ENCODE measurements around the gene DCDC2.
A peak's percentile ranks its signal among the peaks of the same experiment; 100 is the strongest.

DCDC2 gene

GRCh38 chr6:24257282-24257681 lies 100.6 kb downstream of the DCDC2 start:
- H3K23ac ChIP-seq (ENCODE audit: low read length), result no peak overlapping the region
- no CpG with 5 or more reads among the region's 4 CpGs for WGBS (ENCODE audit: extremely low coverage, insufficient coverage, insufficient read length)
- no peak overlapping the region for H4K12ac ChIP-seq (ENCODE audit: low read depth, low read length)
- no peak overlapping the region for H3K14ac ChIP-seq (ENCODE audit: low read length)
- H3K4me1 ChIP-seq (ENCODE audit: control insufficient read depth in 1 of 2, insufficient read depth in 2 of 2, low read length in 2 of 2), result no peaks in the 10 kb centered on the region
- no peak overlapping the region for H2BK5ac ChIP-seq (ENCODE audit: low read depth, low read length, poor library complexity)
- no peak overlapping the region for H2AFZ ChIP-seq (ENCODE audit: insufficient read depth, low read length, poor library complexity)
- H4K8ac ChIP-seq (ENCODE audit: low read depth, low read length), result no peak overlapping the region
- no peak overlapping the region for H3K27ac ChIP-seq (ENCODE audit: low read depth, low read length)
- no peak overlapping the region for H2AK5ac ChIP-seq (ENCODE audit: low read length)
- no peaks in the 10 kb centered on the region for H3K79me2 ChIP-seq (ENCODE audit: control insufficient read depth, insufficient read depth, low read length, poor library complexity)
- H3K79me1 ChIP-seq (ENCODE audit: low read length), result no peaks in the 10 kb centered on the region
- H3K4me3 ChIP-seq (ENCODE audit: low read depth, low read length), result no peak overlapping the region
- no peaks in the 10 kb centered on the region for H3K36me3 ChIP-seq (ENCODE audit: control insufficient read depth in 1 of 2, insufficient read depth in 2 of 2, low read length in 2 of 2)
- H3K9ac ChIP-seq (ENCODE audit: low read length), result no peak overlapping the region
- H4K91ac ChIP-seq (ENCODE audit: low read depth, low read length), result no peak overlapping the region
- no peak overlapping the region for H3K4ac ChIP-seq (ENCODE audit: low read depth, low read length)
- H3K18ac ChIP-seq (ENCODE audit: low read length), result no peak overlapping the region
- peaks cover 2% of the 10 kb centered on the region for H3K9me3 ChIP-seq (ENCODE audit: insufficient read depth, low read depth, low read length)
- no peak overlapping the region for H2BK12ac ChIP-seq (ENCODE audit: low read length)
- peak in 1 of 2 donors; percentile 23 for DNase-seq
- no peak overlapping the region for H2BK120ac ChIP-seq (ENCODE audit: insufficient read depth, low read length, poor library complexity)
- no peak overlapping the region for H3K4me2 ChIP-seq (ENCODE audit: low read length)
- no peaks in the 10 kb centered on the region for H3K27me3 ChIP-seq (ENCODE audit: insufficient read depth, low read length)

- Histone ChIP-seq H3K4me1 (ENCODE audit: control insufficient read depth in 1 of 2, insufficient read depth in 2 of 2, low read length in 2 of 2) (no peaks in the 10 kb centered on the region), H3K9me3 (ENCODE audit: insufficient read depth, low read depth, low read length) (no peaks in the 10 kb centered on the region), H3K18ac (ENCODE audit: low read length) (no peak overlapping the region), H3K79me2 (ENCODE audit: control insufficient read depth, insufficient read depth, low read length, poor library complexity) (no peaks in the 10 kb centered on the region), H2BK12ac (ENCODE audit: low read length) (no peak overlapping the region), H3K9ac (ENCODE audit: low read length) (no peak overlapping the region), H3K27me3 (ENCODE audit: insufficient read depth, low read length) (no peaks in the 10 kb centered on the region), H3K23ac (ENCODE audit: low read length) (no peak overlapping the region), H4K91ac (ENCODE audit: low read depth, low read length) (no peak overlapping the region), H3K36me3 (ENCODE audit: control insufficient read depth in 1 of 2, insufficient read depth in 2 of 2, low read length in 2 of 2) (no peaks in the 10 kb centered on the region), H3K4ac (ENCODE audit: low read depth, low read length) (no peak overlapping the region), H2AFZ (ENCODE audit: insufficient read depth, low read length, poor library complexity) (no peak overlapping the region), H2BK120ac (ENCODE audit: insufficient read depth, low read length, poor library complexity) (no peak overlapping the region), H3K4me2 (ENCODE audit: low read length) (no peak overlapping the region), H3K4me3 (ENCODE audit: low read depth, low read length) (no peak overlapping the region), H4K8ac (ENCODE audit: low read depth, low read length) (no peak overlapping the region), H2BK5ac (ENCODE audit: low read depth, low read length, poor library complexity) (no peak overlapping the region), H2AK5ac (ENCODE audit: low read length) (no peak overlapping the region), H4K12ac (ENCODE audit: low read depth, low read length) (no peak overlapping the region), H3K79me1 (ENCODE audit: low read length) (no peaks in the 10 kb centered on the region), H3K27ac (ENCODE audit: low read depth, low read length) (no peak overlapping the region), H3K14ac (ENCODE audit: low read length) (no peak overlapping the region)
- WGBS (ENCODE audit: extremely low coverage, insufficient coverage, insufficient read length), result no CpG with 5 or more reads among the region's 1 CpG
- DNase-seq, result no peak
Measured at GRCh38 chr6:24255676-24256075, 102.2 kb downstream of the DCDC2 start.

GRCh38 chr6:24253360-24253759 lies 104.5 kb downstream of the DCDC2 start:
- Histone ChIP-seq H3K4me3 (ENCODE audit: low read depth, low read length) (no peak overlapping the region), H3K14ac (ENCODE audit: low read length) (no peak overlapping the region), H3K36me3 (ENCODE audit: control insufficient read depth in 1 of 2, insufficient read depth in 2 of 2, low read length in 2 of 2) (no peaks in the 10 kb centered on the region), H3K79me1 (ENCODE audit: low read length) (no peaks in the 10 kb centered on the region), H3K27me3 (ENCODE audit: insufficient read depth, low read length) (no peaks in the 10 kb centered on the region), H2BK120ac (ENCODE audit: insufficient read depth, low read length, poor library complexity) (no peak overlapping the region), H3K9ac (ENCODE audit: low read length) (no peak overlapping the region), H2BK5ac (ENCODE audit: low read depth, low read length, poor library complexity) (no peak overlapping the region), H2AK5ac (ENCODE audit: low read length) (no peak overlapping the region), H3K9me3 (ENCODE audit: insufficient read depth, low read depth, low read length) (no peaks in the 10 kb centered on the region), H3K4me1 (ENCODE audit: control insufficient read depth in 1 of 2, insufficient read depth in 2 of 2, low read length in 2 of 2) (no peaks in the 10 kb centered on the region), H3K27ac (ENCODE audit: low read depth, low read length) (no peak overlapping the region), H3K4ac (ENCODE audit: low read depth, low read length) (no peak overlapping the region), H2BK12ac (ENCODE audit: low read length) (no peak overlapping the region), H3K23ac (ENCODE audit: low read length) (no peak overlapping the region), H3K4me2 (ENCODE audit: low read length) (no peak overlapping the region), H4K8ac (ENCODE audit: low read depth, low read length) (no peak overlapping the region), H3K18ac (ENCODE audit: low read length) (no peak overlapping the region), H2AFZ (ENCODE audit: insufficient read depth, low read length, poor library complexity) (no peak overlapping the region), H4K91ac (ENCODE audit: low read depth, low read length) (no peak overlapping the region), H4K12ac (ENCODE audit: low read depth, low read length) (no peak overlapping the region), H3K79me2 (ENCODE audit: control insufficient read depth, insufficient read depth, low read length, poor library complexity) (no peaks in the 10 kb centered on the region)
- no peak for DNase-seq

GRCh38 chr6:24252280-24252679 lies 105.6 kb downstream of the DCDC2 start:
- Histone ChIP-seq H3K9me3 (ENCODE audit: insufficient read depth, low read depth, low read length) (no peaks in the 10 kb centered on the region), H2BK5ac (ENCODE audit: low read depth, low read length, poor library complexity) (no peak overlapping the region), H3K18ac (ENCODE audit: low read length) (no peak overlapping the region), H3K9ac (ENCODE audit: low read length) (no peak overlapping the region), H3K27ac (ENCODE audit: low read depth, low read length) (no peak overlapping the region), H4K12ac (ENCODE audit: low read depth, low read length) (no peak overlapping the region), H3K4me2 (ENCODE audit: low read length) (no peak overlapping the region), H4K8ac (ENCODE audit: low read depth, low read length) (no peak overlapping the region), H3K27me3 (ENCODE audit: insufficient read depth, low read length) (no peaks in the 10 kb centered on the region), H3K79me2 (ENCODE audit: control insufficient read depth, insufficient read depth, low read length, poor library complexity) (no peaks in the 10 kb centered on the region), H3K4ac (ENCODE audit: low read depth, low read length) (no peak overlapping the region), H3K4me1 (ENCODE audit: control insufficient read depth in 1 of 2, insufficient read depth in 2 of 2, low read length in 2 of 2) (no peaks in the 10 kb centered on the region), H3K14ac (ENCODE audit: low read length) (no peak overlapping the region), H4K91ac (ENCODE audit: low read depth, low read length) (no peak overlapping the region), H2AFZ (ENCODE audit: insufficient read depth, low read length, poor library complexity) (no peak overlapping the region), H3K4me3 (ENCODE audit: low read depth, low read length) (no peak overlapping the region), H3K79me1 (ENCODE audit: low read length) (no peaks in the 10 kb centered on the region), H3K23ac (ENCODE audit: low read length) (no peak overlapping the region), H2BK12ac (ENCODE audit: low read length) (no peak overlapping the region), H2AK5ac (ENCODE audit: low read length) (no peak overlapping the region), H2BK120ac (ENCODE audit: insufficient read depth, low read length, poor library complexity) (no peak overlapping the region), H3K36me3 (ENCODE audit: control insufficient read depth in 1 of 2, insufficient read depth in 2 of 2, low read length in 2 of 2) (no peaks in the 10 kb centered on the region)
- no peak for DNase-seq
- no CpG with 5 or more reads among the region's 1 CpG for WGBS (ENCODE audit: extremely low coverage, insufficient coverage, insufficient read length)
